Neutrophil (primary cell): ENCODE data around the gene TNPO1.

ENCODE experiments used
- H3K27ac ChIP-seq: fragments of 200-600 bp; sonication (generic); 2 replicates; pipeline ENCODE4 v1.5.1; 2016; ENCODE audit warnings: mild to moderate bottlenecking, moderate library complexity
- H3K27me3 ChIP-seq: fragments of 200-600 bp; sonication (generic); 2 replicates; pipeline ENCODE4 v1.6.0; 2016; ENCODE audit warnings: mild to moderate bottlenecking
- H3K36me3 ChIP-seq: fragments of 200-600 bp; sonication (generic); 2 replicates; pipeline ENCODE4 v1.5.1; 2017
- H3K4me1 ChIP-seq, 2 experiments: fragments of 200-600 bp in 1 of 2; sonication (generic) in 1 of 2; 1 replicate in 1 of 2; 2 replicates in 1 of 2; pipeline versions ENCODE4 v1.5.1 to v1.6.1; 2013 to 2016; ENCODE audit warnings: low read depth in 1 of 2, low read length in 1 of 2, mild to moderate bottlenecking in 1 of 2, moderate library complexity in 1 of 2; ENCODE audit not compliant: control insufficient read depth in 1 of 2, insufficient read depth in 1 of 2
- H3K4me3 ChIP-seq, 2 experiments: fragments of 200-600 bp in 1 of 2; sonication (generic) in 1 of 2; 1 replicate in 1 of 2; 2 replicates in 1 of 2; pipeline ENCODE4 v1.5.1; 2013 to 2016; ENCODE audit warnings: low read depth in 1 of 2, low read length in 1 of 2, mild to moderate bottlenecking in 1 of 2, moderate library complexity in 1 of 2
- H3K9me3 ChIP-seq: fragments of 200-600 bp; sonication (generic); 2 replicates; pipeline ENCODE4 v1.5.1; 2016
- CTCF ChIP-seq: fragments of 200-600 bp; sonication (generic); IDR thresholded peaks from 2 replicates; pipeline ENCODE4 v1.5.1; 2016; ENCODE audit warnings: antibody characterized with exemption

Gene TNPO1

GRCh38 chr5:72885824-72886223, 69.4 kb downstream of the TNPO1 start:
- Histone ChIP-seq H3K27me3 (no peaks in the 10 kb centered on the region), H3K4me1 (no peaks in the 10 kb centered on the region), H3K9me3 (no peaks in the 10 kb centered on the region), H3K36me3 (peaks cover 95% of the 10 kb centered on the region), H3K27ac (no peak overlapping the region), H3K4me3 (no peak overlapping the region)
- TF ChIP-seq CTCF, result no peak

GRCh38 chr5:72888595-72888994, 72.1 kb downstream of the TNPO1 start:
- H3K27me3 ChIP-seq, result no peaks in the 10 kb centered on the region
- H3K4me1 ChIP-seq, result peaks cover 0 to 4% of the 10 kb centered on the region in 2 experiments
- no peaks in the 10 kb centered on the region for H3K9me3 ChIP-seq
- H3K4me3 ChIP-seq, result no peak overlapping the region
- peaks cover 98% of the 10 kb centered on the region for H3K36me3 ChIP-seq
- no peak for TF ChIP-seq CTCF
- no peak overlapping the region for H3K27ac ChIP-seq

GRCh38 chr5:72889324-72889723, 72.9 kb downstream of the TNPO1 start:
- no peak for TF ChIP-seq CTCF
- H3K36me3 ChIP-seq, result peaks cover 99% of the 10 kb centered on the region
- no peak overlapping the region for H3K27ac ChIP-seq

GRCh38 chr5:72892846-72893245, 76.4 kb downstream of the TNPO1 start:
- Histone ChIP-seq H3K27ac (no peak overlapping the region), H3K27me3 (no peaks in the 10 kb centered on the region), H3K36me3 (peaks cover 91% of the 10 kb centered on the region), H3K4me1 (peaks cover 0 to 4% of the 10 kb centered on the region in 2 experiments), H3K9me3 (no peaks in the 10 kb centered on the region), H3K4me3 (no peak overlapping the region)
- no peak for TF ChIP-seq CTCF

More at GRCh38 chr5:72889324-72889723, 72.9 kb downstream of the TNPO1 start:
- no peak overlapping the region for H3K4me3 ChIP-seq
- no peaks in the 10 kb centered on the region for H3K27me3 ChIP-seq
- H3K9me3 ChIP-seq, result no peaks in the 10 kb centered on the region
- peaks cover 0 to 4% of the 10 kb centered on the region in 2 experiments for H3K4me1 ChIP-seq

GRCh38 chr5:72895758-72896157, 79.3 kb downstream of the TNPO1 start:
- Histone ChIP-seq H3K4me3 (no peak overlapping the region), H3K4me1 (peaks cover 0 to 4% of the 10 kb centered on the region in 2 experiments), H3K27ac (no peak overlapping the region), H3K27me3 (no peaks in the 10 kb centered on the region), H3K9me3 (no peaks in the 10 kb centered on the region), H3K36me3 (peaks cover 77% of the 10 kb centered on the region)
- TF ChIP-seq CTCF, result no peak

GRCh38 chr5:72906806-72907205, 90.3 kb downstream of the TNPO1 start:
- Histone ChIP-seq H3K27ac (no peak overlapping the region), H3K9me3 (no peaks in the 10 kb centered on the region), H3K27me3 (no peaks in the 10 kb centered on the region), H3K4me3 (no peak overlapping the region), H3K4me1 (no peaks in the 10 kb centered on the region), H3K36me3 (peaks cover 90% of the 10 kb centered on the region)
- no peak for TF ChIP-seq CTCF
